GM18951 (cell line): ENCODE data around the gene PLCH2.

Experiments
- POLR2A ChIP-seq: IDR thresholded peaks from 4 replicates; pipeline ENCODE4 v1.6.1; 2011; ENCODE audit warnings: mild to moderate bottlenecking; ENCODE audit not compliant: insufficient read length, insufficient read depth; ENCODE audit errors: extremely low read depth
- in situ Hi-C: fragments of 300-500 bp; cut with MboI; formaldehyde crosslinking; loops from one replicate; pipeline ENCODE4 v1.12.0; 2022; ENCODE audit warnings: low sequenced_read_pairs, mixed read lengths, inconsistent platforms; ENCODE audit not compliant: unreplicated experiment

The PLCH2 gene

DNA sequence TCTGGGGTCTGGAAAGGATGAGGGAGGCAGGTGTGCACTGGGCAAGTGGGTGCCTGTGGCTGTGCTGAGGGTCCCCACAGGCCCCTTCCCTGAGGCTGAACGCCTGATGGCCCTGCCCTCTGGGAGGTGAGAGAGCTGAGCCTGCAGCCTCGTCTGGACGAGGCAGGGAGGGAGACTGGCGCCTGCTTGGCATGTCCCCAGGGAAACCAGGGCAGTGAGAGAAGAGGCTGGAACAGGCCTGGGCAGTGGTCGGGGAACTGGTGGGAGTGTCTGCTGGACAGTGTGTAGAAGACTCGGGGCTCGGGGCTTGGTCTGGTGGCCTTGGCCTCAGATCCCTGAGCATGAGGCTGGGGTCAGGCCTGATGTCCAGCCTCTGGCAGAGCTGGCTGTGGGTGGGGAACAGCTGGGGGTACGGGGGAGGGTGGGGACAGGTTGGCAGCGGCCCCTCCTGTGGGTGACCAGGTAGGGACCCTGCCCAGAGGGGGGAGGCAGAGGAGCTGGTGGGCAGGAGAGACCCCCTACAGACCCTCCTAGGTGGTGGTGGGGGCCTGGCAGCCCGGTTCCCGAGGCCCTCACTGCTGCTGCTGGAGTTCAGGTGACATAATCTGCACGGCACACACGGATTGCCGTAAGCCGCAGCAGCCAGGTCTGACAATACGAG is 30.8 kb upstream of the PLCH2 start:
- TF ChIP-seq POLR2A: no peak
- in situ Hi-C loops: no loop called here

- in situ Hi-C loops: no loop called here
- no peak for TF ChIP-seq POLR2A
Observed at GRCh38 chr1:2445823-2446215, 30.3 kb upstream of the PLCH2 start.

DNA sequence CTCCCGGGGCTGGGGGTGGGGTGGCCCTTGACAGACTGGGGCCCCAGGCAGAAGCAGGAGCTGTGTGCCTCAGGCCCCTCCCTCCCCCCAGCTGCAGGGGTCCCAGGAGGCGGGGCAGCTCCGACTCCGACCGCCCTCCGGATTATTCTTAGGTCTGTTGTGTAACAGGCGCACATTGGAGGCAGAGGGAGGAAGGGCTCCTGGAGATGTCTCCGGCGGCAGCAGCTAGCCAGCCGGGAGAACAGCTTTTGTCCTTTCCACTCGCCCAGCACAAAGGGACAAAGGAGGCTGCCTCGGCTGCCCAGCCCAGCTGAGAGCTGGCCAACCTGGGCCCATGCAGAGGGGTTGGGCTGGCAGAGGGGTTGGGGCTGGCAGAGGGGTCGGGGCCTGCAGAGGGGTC is 29.7 kb upstream of the PLCH2 start:
- in situ Hi-C loops: no loop called here
- no peak for TF ChIP-seq POLR2A

DNA sequence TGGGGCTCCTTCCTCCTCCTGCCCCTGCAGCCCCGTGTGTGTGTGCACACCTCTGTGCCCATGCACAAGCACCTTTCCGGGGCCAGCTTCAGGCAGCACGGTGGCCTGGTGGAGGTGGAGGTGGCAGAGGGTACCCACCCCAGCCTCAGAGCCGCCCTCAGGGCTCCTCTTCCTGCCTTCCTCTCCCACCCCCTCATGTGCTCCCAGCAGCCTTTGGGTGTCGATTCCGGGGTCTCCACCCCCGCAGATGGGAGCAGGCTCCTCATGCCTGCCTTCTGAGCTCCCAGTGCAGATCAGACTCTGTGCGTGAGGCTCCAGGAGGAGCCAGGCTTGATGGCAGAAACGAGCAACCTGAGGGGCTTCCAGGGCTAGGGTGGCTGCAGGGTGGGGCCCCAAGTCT is 29.2 kb upstream of the PLCH2 start:
- in situ Hi-C loops: no loop called here
- no peak for TF ChIP-seq POLR2A

DNA sequence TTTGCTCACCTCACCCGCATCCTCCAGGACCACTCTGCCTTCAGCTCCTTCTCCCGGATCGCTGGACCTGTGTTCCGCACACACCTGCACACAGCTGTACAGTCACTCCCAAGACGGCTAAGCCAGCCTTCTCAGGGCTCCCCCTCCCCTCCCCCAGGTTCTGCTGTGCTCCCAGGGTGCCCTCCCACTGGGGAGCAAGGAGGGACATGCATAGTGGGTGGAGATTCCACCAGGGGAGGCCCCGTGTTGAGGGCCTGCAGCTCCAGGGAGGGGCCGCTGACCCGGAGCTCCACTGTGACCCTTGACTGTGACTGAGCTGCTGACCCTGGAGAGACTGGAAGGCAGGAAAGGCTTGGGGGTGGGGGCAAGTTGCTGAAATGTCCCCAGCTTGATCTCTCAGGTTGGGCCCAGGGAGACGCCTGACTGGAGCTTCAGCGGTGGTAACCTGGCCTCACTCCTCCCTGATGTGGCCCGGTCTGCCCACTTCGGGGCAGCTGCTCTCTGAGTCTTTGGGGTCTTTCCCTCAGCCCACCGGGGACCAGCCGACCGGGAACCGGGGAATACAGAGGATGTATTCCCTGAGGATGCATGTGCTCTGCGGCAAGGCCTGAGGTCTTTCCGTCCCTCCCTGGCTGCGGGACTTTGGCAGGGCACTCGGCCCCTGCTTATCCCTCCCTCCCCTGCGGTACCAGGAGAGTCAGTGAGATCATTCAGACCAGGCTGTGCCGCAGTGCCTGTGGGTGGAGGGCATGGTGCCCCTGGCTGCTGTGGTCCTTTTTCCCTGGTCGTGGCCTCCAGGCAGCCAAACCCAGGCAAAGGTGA is 28.6 kb upstream of the PLCH2 start:
- no peak for TF ChIP-seq POLR2A
- in situ Hi-C loops: no loop called here

GRCh38 chr1:2448098-2448445 is 28.0 kb upstream of the PLCH2 start:
- TF ChIP-seq POLR2A: no peak
- in situ Hi-C loops: no loop called here

GRCh38 chr1:2449636-2450454 is 26.2 kb upstream of the PLCH2 start:
- TF ChIP-seq POLR2A: no peak
- in situ Hi-C loops: no loop called here

- no peak for TF ChIP-seq POLR2A
- in situ Hi-C loops: no loop called here
Observed at GRCh38 chr1:2451741-2452140, 24.3 kb upstream of the PLCH2 start.

- in situ Hi-C loops: no loop called here
Observed at GRCh38 chr1:2452201-2452931, 23.7 kb upstream of the PLCH2 start.

DNA sequence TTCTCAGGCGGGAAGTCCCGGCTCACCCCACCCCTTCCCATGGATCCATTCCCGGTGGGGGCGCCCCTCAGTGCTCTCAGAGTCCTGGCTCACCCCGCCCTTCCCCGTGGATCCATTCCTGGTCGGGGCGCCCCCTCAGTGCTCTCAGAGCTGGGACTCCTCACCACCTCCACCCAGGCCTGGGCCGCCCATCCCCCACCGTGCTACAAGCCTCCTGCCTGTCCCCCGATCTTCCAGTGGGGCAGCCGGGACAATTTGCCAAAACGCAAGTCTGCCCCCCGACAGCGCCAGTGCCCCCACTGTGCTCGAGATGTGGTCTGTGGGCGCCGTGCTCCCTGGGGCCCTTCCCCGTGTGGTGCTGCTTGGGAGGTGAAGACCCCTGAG is 23.2 kb upstream of the PLCH2 start:
- in situ Hi-C loops: no loop called here
- TF ChIP-seq POLR2A: no peak

More at GRCh38 chr1:2452201-2452931, 23.7 kb upstream of the PLCH2 start:
- no peak for TF ChIP-seq POLR2A

- in situ Hi-C loops: no loop called here
- no peak for TF ChIP-seq POLR2A
Observed at GRCh38 chr1:2454227-2454626, 21.9 kb upstream of the PLCH2 start.

- no peak for TF ChIP-seq POLR2A
- in situ Hi-C loops: no loop called here
Observed at GRCh38 chr1:2455757-2456156, 20.3 kb upstream of the PLCH2 start.

DNA sequence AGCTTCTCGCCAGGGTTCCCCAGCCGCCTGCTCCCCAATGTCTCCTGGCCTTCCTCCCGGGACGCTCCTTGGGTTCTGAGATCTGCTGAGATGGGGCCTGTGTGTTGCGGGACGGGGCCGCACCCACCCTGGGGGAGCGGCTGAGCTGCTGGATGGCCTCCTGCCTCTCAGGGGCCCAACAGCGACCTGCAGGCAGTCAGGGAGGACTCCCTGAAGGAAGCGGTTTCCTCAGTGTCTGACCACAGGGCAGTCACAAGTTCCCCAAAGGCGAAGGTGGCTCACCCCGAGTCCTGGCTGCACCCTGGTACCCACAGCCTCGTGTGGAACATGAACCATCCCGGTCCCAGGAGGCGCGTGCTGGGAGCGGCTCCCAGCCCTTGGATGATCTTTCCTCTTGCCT is 18.6 kb upstream of the PLCH2 start:
- TF ChIP-seq POLR2A: no peak
- in situ Hi-C loops: no loop called here
